Measurements from ENCODE around the gene MS4A2. TPM values are rescaled to one million over a fixed set of nuclear protein-coding genes. Genes with fewer than 3 reads are reported as not detected.
"Not testable (repeated sequence)": the region's sequence is repeated elsewhere in the genome, so short reads cannot be mapped to it uniquely, and the experiment has no call there.

The MS4A2 gene
- total RNA-seq, 1 experiment from 2014 or later: not detected

DNA sequence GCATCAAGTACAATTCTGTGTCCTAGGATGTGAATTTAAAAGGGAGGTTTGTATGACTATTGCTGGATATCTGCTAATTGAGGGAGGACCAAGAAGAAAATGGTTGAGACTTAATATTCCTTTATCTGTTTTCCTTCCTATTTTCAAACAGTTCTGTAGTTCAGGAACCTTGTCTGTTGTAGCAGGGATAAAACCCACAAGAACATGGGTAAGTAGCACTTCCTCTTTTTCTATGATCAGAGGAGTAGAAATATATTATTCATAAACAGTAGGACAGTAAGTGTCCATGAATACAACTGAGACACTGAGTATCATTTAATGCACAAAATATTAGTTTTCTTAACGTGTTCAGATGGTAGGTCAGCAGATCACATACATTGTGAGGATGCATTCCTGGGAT is 24.4 kb upstream of the MS4A2 start:
- Histone ChIP-seq H3K4me1 (replicated peaks; ENCODE audit: insufficient read depth) (no peaks in the 10 kb centered on the region), H3K79me2 (ENCODE audit: low read depth) (no peaks in the 10 kb centered on the region), H3K27ac (no peak overlapping the region), H3F3A (ENCODE audit: insufficient read depth, low read depth) (no peaks in the 10 kb centered on the region), H3K36me3 (ENCODE audit: low read depth) (no peaks in the 10 kb centered on the region), H4K20me1 (ENCODE audit: insufficient read depth) (no peaks in the 10 kb centered on the region), H3K4me3 (no peak overlapping the region), H3K9me2 (ENCODE audit: insufficient read depth) (no peaks in the 10 kb centered on the region), H3K27me3 (ENCODE audit: insufficient read depth, low read depth) (no peaks in the 10 kb centered on the region), H2AFZ (no peak overlapping the region), H3K9me3 (ENCODE audit: insufficient read depth, low read depth) (no peaks in the 10 kb centered on the region), H3K4me2 (no peak overlapping the region)
- intact Hi-C loops (cut with micrococcal nuclease; ENCODE audit: unreplicated experiment): no loop called here
- ChIA-PET POLR2A (ENCODE audit: unreplicated experiment) (no interaction called here), CTCF (no interaction called here)
- TF ChIP-seq EZH2 (IDR thresholded peaks at IDR 0.05; ENCODE audit: low read depth): no peak
- TF ChIP-seq, protein P1, sequence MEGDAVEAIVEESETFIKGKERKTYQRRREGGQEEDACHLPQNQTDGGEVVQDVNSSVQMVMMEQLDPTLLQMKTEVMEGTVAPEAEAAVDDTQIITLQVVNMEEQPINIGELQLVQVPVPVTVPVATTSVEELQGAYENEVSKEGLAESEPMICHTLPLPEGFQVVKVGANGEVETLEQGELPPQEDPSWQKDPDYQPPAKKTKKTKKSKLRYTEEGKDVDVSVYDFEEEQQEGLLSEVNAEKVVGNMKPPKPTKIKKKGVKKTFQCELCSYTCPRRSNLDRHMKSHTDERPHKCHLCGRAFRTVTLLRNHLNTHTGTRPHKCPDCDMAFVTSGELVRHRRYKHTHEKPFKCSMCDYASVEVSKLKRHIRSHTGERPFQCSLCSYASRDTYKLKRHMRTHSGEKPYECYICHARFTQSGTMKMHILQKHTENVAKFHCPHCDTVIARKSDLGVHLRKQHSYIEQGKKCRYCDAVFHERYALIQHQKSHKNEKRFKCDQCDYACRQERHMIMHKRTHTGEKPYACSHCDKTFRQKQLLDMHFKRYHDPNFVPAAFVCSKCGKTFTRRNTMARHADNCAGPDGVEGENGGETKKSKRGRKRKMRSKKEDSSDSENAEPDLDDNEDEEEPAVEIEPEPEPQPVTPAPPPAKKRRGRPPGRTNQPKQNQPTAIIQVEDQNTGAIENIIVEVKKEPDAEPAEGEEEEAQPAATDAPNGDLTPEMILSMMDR (conservative IDR thresholded peaks at IDR 0.05): no peak
- no TSS peak for BruUV-seq (replicated peaks)
- no peak for DNase-seq

DNA sequence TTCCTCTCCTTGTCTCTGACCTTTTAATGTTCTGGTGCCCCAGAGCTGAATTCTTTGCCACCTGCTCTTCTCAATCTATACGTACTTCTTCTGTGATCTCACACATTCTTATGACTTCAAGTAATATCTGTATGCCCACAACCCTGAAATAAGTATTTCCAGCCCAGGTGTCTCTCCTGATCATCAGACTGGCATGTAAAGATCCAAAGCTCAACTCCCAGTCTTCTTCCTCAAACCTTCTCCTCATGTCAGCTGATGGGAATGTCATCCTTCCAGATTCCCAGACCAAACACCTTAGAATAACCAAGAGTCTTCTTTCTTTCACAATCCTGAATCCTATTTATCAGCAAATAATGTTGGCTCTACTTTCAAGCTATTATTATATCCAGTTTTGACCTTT is 22.7 kb upstream of the MS4A2 start:
- Histone ChIP-seq H3K9me3 (ENCODE audit: insufficient read depth, low read depth) (no peaks in the 10 kb centered on the region), H3K9me2 (ENCODE audit: insufficient read depth) (no peaks in the 10 kb centered on the region), H4K20me1 (ENCODE audit: insufficient read depth) (no peaks in the 10 kb centered on the region), H3K27ac (no peak overlapping the region), H3K79me2 (ENCODE audit: low read depth) (no peaks in the 10 kb centered on the region), H3K4me1 (replicated peaks; ENCODE audit: insufficient read depth) (no peaks in the 10 kb centered on the region), H3F3A (ENCODE audit: insufficient read depth, low read depth) (no peaks in the 10 kb centered on the region), H3K27me3 (ENCODE audit: insufficient read depth, low read depth) (no peaks in the 10 kb centered on the region), H2AFZ (no peak overlapping the region), H3K4me3 (no peak overlapping the region), H3K4me2 (no peak overlapping the region), H3K36me3 (ENCODE audit: low read depth) (no peaks in the 10 kb centered on the region)
- BruUV-seq (replicated peaks): no TSS peak
- ChIA-PET CTCF (no interaction called here), POLR2A (ENCODE audit: unreplicated experiment) (no interaction called here)
- no peak for DNase-seq
- intact Hi-C loops (cut with micrococcal nuclease; ENCODE audit: unreplicated experiment): no loop called here
- TF ChIP-seq, protein P1 (conservative IDR thresholded peaks at IDR 0.05): no peak
- TF ChIP-seq EZH2 (IDR thresholded peaks at IDR 0.05; ENCODE audit: low read depth): no peak

DNA sequence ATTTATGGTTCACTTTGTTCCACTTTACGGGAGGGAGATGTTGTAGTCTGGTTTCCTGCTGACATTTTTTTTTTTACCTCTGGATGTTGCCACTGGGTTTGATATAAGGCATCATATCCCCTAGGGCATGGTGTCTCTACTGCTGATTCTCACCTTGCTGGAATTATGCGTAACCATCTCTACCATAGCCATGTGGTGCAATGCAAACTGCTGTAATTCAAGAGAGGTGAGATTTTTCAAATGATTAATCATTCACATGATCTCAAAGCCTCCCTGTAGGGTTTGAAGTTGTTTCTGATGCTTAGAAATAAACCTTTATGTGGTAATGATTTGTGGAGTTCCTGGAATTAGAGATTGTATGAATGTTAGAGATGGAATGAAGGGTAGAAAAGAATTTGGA is 19.0 kb upstream of the MS4A2 start:
- no peaks in the 10 kb centered on the region for H3K4me1 ChIP-seq (replicated peaks; ENCODE audit: insufficient read depth)
- POLR2A ChIA-PET (ENCODE audit: unreplicated experiment): no interaction called here
- CTCF ChIA-PET: no interaction called here
- H3K9me3 ChIP-seq (ENCODE audit: insufficient read depth, low read depth): no peaks in the 10 kb centered on the region
- H2AFZ ChIP-seq: no peak overlapping the region
- intact Hi-C loops (cut with micrococcal nuclease; ENCODE audit: unreplicated experiment): no loop called here
- DNase-seq: no peak
- no peaks in the 10 kb centered on the region for H3K36me3 ChIP-seq (ENCODE audit: low read depth)
- no peaks in the 10 kb centered on the region for H3F3A ChIP-seq (ENCODE audit: insufficient read depth, low read depth)
- no peak overlapping the region for H3K4me3 ChIP-seq
- no peaks in the 10 kb centered on the region for H3K9me2 ChIP-seq (ENCODE audit: insufficient read depth)
- TF ChIP-seq EZH2 (IDR thresholded peaks at IDR 0.05; ENCODE audit: low read depth): no peak
- TF ChIP-seq, protein P1 (conservative IDR thresholded peaks at IDR 0.05): no peak
- H3K27me3 ChIP-seq (ENCODE audit: insufficient read depth, low read depth): peaks cover 6% of the 10 kb centered on the region; the same call in 1 of the 2 replicates
- no peaks in the 10 kb centered on the region for H4K20me1 ChIP-seq (ENCODE audit: insufficient read depth)
- H3K79me2 ChIP-seq (ENCODE audit: low read depth): no peaks in the 10 kb centered on the region
- no TSS peak for BruUV-seq (replicated peaks)
- no peak overlapping the region for H3K27ac ChIP-seq
- H3K4me2 ChIP-seq: no peak overlapping the region

DNA sequence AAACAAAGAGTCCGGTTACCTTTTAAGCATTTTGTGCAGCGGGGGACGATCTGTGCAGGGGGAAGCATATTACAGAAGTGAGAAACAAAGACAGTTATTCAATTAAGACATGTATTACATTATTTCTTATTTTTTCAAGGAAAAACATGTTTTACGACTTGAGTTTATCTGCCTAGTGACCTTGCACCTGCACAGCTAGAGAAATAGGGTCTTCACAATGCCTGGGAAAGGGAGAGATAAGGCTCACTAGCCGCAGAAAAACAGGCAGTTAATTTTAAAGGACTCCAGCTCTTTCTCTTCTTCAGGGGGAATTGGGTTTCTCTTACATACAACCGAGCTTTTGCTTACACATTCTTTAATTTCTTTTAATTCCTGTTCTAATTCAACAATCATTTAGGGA is 16.8 kb upstream of the MS4A2 start:
- POLR2A ChIA-PET (ENCODE audit: unreplicated experiment); H3K9me2 ChIP-seq (ENCODE audit: insufficient read depth); H3K4me1 ChIP-seq (replicated peaks; ENCODE audit: insufficient read depth); H2AFZ ChIP-seq; CTCF ChIA-PET; H3K4me3 ChIP-seq; BruUV-seq (replicated peaks); H3K36me3 ChIP-seq (ENCODE audit: low read depth); H3K79me2 ChIP-seq (ENCODE audit: low read depth); H3F3A ChIP-seq (ENCODE audit: insufficient read depth, low read depth); DNase-seq; H3K27me3 ChIP-seq (ENCODE audit: insufficient read depth, low read depth); H3K27ac ChIP-seq; H3K9me3 ChIP-seq (ENCODE audit: insufficient read depth, low read depth); intact Hi-C loops (cut with micrococcal nuclease; ENCODE audit: unreplicated experiment); H4K20me1 ChIP-seq (ENCODE audit: insufficient read depth); H3K4me2 ChIP-seq: not testable (repeated sequence)
